Subcutaneous abdominal adipose tissue (tissue), 5 donors: ENCODE results near the gene SSNA1.

Experiments
- H3K27ac ChIP-seq: one replicate; pipeline ENCODE4 v1.7.0; 2013; ENCODE audit warnings: low read depth, mild to moderate bottlenecking, inconsistent platforms, low read length, moderate library complexity
- H3K27me3 ChIP-seq, 5 donors: one replicate each; pipeline ENCODE4 v1.7.0; 2013; ENCODE audit warnings: low read length in 5 of 5, inconsistent platforms in 1 of 5; ENCODE audit not compliant: control insufficient read depth in 5 of 5, insufficient read depth in 4 of 5
- H3K36me3 ChIP-seq, 5 donors: one replicate each; pipeline ENCODE4 v1.7.0; 2013; ENCODE audit warnings: low read length in 5 of 5; ENCODE audit not compliant: control insufficient read depth in 5 of 5, insufficient read depth in 5 of 5
- H3K4me1 ChIP-seq, 5 donors: one replicate each; pipeline ENCODE4 v1.7.0; 2013; ENCODE audit warnings: low read length in 5 of 5, mild to moderate bottlenecking in 3 of 5, moderate library complexity in 1 of 5; ENCODE audit not compliant: control insufficient read depth in 5 of 5, insufficient read depth in 5 of 5
- H3K4me3 ChIP-seq, 5 donors: one replicate each; pipeline ENCODE4 v1.7.0; 2013; ENCODE audit warnings: low read length in 5 of 5, low read depth in 1 of 5
- H3K9ac ChIP-seq, 5 donors: one replicate each; pipeline ENCODE4 v1.7.0; 2013; ENCODE audit warnings: low read length in 5 of 5, mild to moderate bottlenecking in 4 of 5, moderate library complexity in 3 of 5
- H3K9me3 ChIP-seq, 5 donors: one replicate each; pipeline ENCODE4 v1.7.0; 2013; ENCODE audit warnings: low read length in 5 of 5; ENCODE audit not compliant: control insufficient read depth in 5 of 5
- donor health status: healthy.
- donor health status: healthy.
- donor health status: healthy.
- donor health status: healthy.
- donor health status: healthy.

Gene SSNA1

DNA sequence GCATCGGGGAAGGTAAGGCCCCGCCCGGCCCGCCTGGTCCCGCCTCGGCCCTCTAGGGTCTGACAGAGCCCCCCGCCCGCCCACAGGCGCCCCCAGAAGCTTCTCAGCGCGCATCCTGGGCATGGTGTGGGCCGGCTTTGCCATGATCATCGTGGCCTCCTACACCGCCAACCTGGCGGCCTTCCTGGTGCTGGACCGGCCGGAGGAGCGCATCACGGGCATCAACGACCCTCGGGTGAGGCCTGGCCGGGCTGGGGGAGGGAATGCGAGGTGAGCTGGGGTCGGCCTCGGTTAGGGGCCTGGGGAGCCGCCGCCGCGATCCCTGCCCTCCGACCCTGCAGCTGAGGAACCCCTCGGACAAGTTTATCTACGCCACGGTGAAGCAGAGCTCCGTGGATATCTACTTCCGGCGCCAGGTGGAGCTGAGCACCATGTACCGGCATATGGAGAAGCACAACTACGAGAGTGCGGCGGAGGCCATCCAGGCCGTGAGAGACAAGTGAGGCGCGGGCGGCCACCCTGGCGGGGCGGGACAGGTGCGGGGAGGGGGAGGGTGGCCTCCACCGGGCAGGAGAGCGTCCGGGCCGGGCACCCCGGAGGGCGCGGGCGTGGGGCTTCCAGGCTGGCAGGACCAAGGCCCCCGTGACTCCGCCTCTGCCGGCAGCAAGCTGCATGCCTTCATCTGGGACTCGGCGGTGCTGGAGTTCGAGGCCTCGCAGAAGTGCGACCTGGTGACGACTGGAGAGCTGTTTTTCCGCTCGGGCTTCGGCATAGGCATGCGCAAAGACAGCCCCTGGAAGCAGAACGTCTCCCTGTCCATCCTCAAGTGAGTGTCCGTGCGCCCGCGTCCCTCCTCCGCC is 25.7 kb upstream of the SSNA1 start:
- Histone ChIP-seq H3K4me3 (peak overlapping the region in 1 of 5 donors; percentile 22), H3K27me3 (peaks cover 60 to 87% (median 81%) of the 10 kb centered on the region in 5 donors)

DNA sequence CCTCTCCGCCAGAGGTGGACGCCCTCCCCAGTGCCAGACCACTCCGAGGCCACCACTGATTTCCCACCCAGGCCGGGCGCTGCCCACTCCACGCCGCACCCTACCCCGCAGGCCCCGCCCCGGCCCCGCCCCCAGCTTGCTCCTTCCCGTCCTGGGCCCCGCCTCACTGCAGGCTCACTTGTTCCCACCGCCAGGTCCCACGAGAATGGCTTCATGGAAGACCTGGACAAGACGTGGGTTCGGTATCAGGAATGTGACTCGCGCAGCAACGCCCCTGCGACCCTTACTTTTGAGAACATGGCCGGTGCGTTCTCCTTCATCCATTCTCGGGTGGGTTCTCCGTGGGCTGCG is 25.1 kb upstream of the SSNA1 start:
- Histone ChIP-seq H3K4me1 (peaks cover 0 to 15% (median 9%) of the 10 kb centered on the region in 5 donors), H3K36me3 (no peaks in the 10 kb centered on the region), H3K9me3 (peaks cover 0 to 2% (median 0%) of the 10 kb centered on the region in 5 donors), H3K27me3 (peaks cover 54 to 86% (median 75%) of the 10 kb centered on the region in 5 donors), H3K9ac (no peak overlapping the region), H3K4me3 (peak overlapping the region in 1 of 5 donors; percentile 22), H3K27ac (no peak overlapping the region)

More for the DNA sequence above, 25.7 kb upstream of the SSNA1 start:
- Histone ChIP-seq H3K36me3 (no peaks in the 10 kb centered on the region), H3K9ac (no peak overlapping the region), H3K27ac (no peak overlapping the region), H3K9me3 (peaks cover 0 to 2% (median 0%) of the 10 kb centered on the region in 5 donors), H3K4me1 (peaks cover 0 to 10% (median 4%) of the 10 kb centered on the region in 5 donors)

DNA sequence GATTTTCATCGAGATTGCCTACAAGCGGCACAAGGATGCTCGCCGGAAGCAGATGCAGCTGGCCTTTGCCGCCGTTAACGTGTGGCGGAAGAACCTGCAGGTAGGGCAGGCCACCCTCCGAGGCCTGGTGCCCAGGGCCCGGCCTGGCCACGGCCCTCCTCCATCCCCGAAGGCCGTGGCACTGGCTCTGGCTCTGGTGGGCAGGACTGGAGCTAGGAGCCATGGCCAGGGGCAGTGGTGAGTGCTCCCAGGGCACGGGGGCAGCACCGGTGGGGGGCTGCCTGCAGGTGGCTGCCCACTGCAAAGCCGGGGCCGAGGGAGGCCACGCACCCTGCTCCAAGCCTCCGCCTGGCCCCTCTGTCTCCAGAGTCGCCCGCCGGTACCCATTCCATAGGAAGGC is 24.7 kb upstream of the SSNA1 start:
- H3K4me1 ChIP-seq: peaks cover 0 to 19% (median 12%) of the 10 kb centered on the region in 5 donors
- peaks cover 54 to 82% (median 72%) of the 10 kb centered on the region in 5 donors for H3K27me3 ChIP-seq
- H3K27ac ChIP-seq: no peak overlapping the region
- H3K36me3 ChIP-seq: no peaks in the 10 kb centered on the region
- peaks cover 0 to 2% (median 0%) of the 10 kb centered on the region in 5 donors for H3K9me3 ChIP-seq
- no peak overlapping the region for H3K4me3 ChIP-seq
- no peak overlapping the region for H3K9ac ChIP-seq

DNA sequence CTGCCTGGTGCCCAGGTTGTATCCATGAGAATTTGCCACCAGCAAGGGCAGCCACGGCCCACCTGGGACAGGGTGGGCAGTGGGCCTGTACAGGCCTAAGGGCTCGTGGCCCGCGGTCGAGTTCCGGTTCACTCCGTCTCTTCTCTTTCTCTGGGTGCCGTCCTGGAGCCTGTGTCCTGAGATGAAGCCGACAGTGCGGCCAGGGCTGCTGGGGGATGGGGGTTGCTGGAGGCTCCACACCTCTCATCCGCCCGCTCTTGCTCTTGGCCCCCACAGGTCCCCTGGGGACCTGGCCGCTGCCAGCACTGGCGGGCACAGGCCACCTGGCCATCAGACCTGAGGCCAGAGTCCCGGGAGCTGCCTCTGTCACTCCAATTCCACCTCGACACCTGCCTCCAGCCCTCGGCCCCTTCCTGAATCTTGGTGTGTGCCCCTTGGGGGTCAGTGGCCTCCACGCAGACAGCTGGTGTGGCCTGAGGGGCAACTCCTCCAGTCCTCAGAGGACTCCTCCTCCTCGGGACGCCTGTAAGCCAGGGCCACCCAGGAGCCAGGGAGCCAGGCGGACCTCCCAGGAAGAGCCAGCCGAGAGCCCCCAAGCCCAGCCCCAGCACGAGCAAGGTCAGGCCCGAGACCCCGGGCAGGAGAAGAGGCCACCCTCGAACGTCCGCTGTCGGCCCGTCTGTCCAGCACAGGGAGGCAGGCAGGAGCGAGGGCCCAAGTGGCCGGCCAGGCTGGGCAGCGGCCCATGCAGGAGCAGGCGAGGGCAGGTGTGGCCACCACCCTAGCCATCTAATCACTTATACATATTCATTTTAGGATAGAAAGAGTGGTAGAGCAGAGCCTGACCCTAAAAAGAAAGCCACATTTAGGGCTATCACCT is 23.9 kb upstream of the SSNA1 start:
- Histone ChIP-seq H3K4me1 (peaks cover 0 to 28% (median 19%) of the 10 kb centered on the region in 5 donors), H3K9me3 (peaks cover 0 to 2% (median 0%) of the 10 kb centered on the region in 5 donors), H3K4me3 (no peak overlapping the region), H3K9ac (no peak overlapping the region), H3K27me3 (peaks cover 54 to 83% (median 72%) of the 10 kb centered on the region in 5 donors), H3K36me3 (no peaks in the 10 kb centered on the region), H3K27ac (no peak overlapping the region)

DNA sequence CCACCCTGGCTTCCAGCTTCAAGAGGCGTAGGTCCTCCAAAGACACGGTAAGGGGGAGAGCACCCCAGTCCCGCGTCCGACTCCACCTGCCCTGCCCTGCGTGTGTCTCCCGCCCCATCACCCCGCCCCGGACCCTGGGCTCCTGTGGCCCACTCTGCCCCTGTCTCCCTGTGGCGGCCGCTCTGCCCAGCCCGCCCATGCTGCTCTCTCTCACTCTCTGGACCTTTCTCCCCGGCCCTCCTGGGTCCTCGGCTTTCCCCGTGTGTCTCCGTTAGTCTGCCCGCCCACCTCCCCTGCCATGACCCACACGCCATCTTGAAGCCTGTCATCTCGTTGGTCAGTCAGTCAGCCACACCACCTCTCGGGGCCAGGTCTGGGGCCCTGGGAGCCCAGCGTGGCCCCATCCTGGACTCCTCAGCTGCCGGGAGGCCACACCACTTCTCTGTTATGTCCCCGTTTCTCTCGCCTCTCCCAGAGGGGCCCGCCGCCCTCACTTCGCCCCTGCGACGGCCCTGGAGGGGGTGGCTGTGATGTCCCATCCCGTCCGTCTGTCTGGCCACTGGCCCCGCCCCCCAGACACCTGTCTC is 23.1 kb upstream of the SSNA1 start:
- Histone ChIP-seq H3K9ac (no peak overlapping the region), H3K9me3 (no peaks in the 10 kb centered on the region), H3K27ac (no peak overlapping the region), H3K4me1 (peaks cover 0 to 31% (median 20%) of the 10 kb centered on the region in 5 donors), H3K36me3 (no peaks in the 10 kb centered on the region), H3K27me3 (peaks cover 54 to 84% (median 74%) of the 10 kb centered on the region in 5 donors), H3K4me3 (no peak overlapping the region)

DNA sequence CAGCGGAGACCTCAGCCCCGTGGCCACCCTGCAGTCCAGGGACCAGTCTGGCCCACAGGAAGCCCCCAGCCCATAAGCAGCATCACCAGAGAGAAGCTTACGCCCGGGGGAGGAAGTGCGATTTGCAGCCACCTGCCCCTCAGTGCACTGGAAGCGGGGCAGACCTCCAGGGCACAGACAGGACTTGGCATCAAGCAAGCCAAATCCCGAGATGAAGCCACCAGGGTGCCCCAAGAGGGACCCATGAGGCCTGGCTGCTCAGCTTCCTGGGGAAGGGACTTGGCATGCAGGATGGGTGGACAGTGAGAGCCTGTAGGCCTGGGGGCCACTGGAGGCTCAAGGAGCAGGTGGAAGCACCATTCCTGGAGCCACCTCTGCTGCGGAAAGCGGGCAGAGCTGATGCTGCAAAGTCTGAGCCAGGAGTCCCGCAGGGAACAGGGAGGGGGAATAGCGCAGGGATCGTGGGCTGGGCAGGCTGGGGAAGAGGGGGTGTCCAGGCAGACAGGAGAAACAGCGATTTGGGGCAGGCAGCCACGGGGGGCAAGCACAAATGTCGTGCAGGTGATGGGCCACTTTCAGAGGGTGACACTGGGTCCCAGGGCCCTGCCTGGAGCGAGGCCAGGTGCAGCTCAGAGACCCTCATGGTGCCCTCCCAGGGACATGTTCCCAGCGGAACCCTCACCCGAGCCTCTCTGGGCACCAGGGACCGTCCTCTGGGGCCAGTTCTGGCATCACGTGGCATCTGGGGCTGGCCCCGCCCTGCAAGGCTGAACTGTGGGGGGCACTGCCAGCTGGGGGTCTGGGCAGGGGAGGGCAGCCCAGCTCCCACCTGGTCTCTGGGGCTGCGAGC is 21.9 kb upstream of the SSNA1 start:
- Histone ChIP-seq H3K9ac (no peak overlapping the region), H3K27ac (no peak overlapping the region), H3K4me3 (no peak overlapping the region), H3K9me3 (no peaks in the 10 kb centered on the region), H3K27me3 (peaks cover 55 to 88% (median 78%) of the 10 kb centered on the region in 5 donors), H3K4me1 (peaks cover 0 to 31% (median 20%) of the 10 kb centered on the region in 5 donors), H3K36me3 (no peaks in the 10 kb centered on the region)

DNA sequence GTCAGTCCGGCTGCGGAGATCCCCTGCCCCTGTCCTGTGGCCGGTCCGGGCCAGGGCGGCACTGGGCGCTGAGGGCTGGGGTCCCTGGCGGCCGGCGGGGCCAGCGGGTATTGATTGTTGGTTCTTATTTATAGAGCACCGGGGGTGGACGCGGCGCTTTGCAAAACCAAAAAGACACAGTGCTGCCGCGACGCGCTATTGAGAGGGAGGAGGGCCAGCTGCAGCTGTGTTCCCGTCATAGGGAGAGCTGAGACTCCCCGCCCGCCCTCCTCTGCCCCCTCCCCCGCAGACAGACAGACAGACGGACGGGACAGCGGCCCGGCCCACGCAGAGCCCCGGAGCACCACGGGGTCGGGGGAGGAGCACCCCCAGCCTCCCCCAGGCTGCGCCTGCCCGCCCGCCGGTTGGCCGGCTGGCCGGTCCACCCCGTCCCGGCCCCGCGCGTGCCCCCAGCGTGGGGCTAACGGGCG is 21.2 kb upstream of the SSNA1 start:
- Histone ChIP-seq H3K9ac (no peak overlapping the region), H3K4me1 (peaks cover 0 to 31% (median 20%) of the 10 kb centered on the region in 5 donors), H3K4me3 (no peak overlapping the region)

DNA sequence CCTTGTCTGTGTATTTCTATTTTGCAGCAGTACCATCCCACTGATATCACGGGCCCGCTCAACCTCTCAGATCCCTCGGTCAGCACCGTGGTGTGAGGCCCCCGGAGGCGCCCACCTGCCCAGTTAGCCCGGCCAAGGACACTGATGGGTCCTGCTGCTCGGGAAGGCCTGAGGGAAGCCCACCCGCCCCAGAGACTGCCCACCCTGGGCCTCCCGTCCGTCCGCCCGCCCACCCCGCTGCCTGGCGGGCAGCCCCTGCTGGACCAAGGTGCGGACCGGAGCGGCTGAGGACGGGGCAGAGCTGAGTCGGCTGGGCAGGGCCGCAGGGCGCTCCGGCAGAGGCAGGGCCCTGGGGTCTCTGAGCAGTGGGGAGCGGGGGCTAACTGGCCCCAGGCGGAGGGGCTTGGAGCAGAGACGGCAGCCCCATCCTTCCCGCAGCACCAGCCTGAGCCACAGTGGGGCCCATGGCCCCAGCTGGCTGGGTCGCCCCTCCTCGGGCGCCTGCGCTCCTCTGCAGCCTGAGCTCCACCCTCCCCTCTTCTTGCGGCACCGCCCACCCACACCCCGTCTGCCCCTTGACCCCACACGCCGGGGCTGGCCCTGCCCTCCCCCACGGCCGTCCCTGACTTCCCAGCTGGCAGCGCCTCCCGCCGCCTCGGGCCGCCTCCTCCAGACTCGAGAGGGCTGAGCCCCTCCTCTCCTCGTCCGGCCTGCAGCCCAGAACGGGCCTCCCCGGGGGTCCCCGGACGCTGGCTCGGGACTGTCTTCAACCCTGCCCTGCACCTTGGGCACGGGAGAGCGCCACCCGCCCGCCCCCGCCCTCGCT is 20.5 kb upstream of the SSNA1 start:
- H3K4me1 ChIP-seq: peaks cover 0 to 26% (median 19%) of the 10 kb centered on the region in 5 donors
- no peaks in the 10 kb centered on the region for H3K36me3 ChIP-seq
- peaks cover 53 to 88% (median 78%) of the 10 kb centered on the region in 5 donors for H3K27me3 ChIP-seq
- H3K4me3 ChIP-seq: no peak overlapping the region
- H3K9ac ChIP-seq: no peak overlapping the region
- H3K27ac ChIP-seq: no peak overlapping the region
- no peaks in the 10 kb centered on the region for H3K9me3 ChIP-seq

More for the DNA sequence above, 21.2 kb upstream of the SSNA1 start:
- no peaks in the 10 kb centered on the region for H3K36me3 ChIP-seq
- H3K9me3 ChIP-seq: no peaks in the 10 kb centered on the region
- peaks cover 55 to 88% (median 81%) of the 10 kb centered on the region in 5 donors for H3K27me3 ChIP-seq
- H3K27ac ChIP-seq: no peak overlapping the region
